ENCODE results near the gene ZNF423.

ZNF423 gene

DNA sequence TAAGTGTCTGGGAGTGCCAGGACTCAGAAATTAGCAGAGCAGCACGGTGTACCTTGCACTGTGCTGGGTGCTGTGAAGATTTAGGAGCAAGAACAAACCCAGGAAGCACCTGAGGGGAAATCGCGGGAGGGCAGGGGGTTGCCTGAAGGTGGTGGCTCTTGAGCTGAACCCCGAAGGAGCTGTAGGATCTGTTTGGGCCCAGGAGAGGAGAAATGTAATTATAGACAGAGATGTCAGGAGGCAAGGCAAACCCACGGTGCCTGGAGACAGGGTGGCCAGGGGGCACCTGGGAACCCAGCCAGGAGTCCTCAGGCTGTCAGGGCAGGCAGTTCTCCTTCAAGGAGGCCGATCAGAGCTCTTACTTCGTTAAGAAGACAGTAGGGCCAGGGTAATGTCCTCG is 373.2 kb downstream of the ZNF423 start:
- DNase-seq: no peak

DNA sequence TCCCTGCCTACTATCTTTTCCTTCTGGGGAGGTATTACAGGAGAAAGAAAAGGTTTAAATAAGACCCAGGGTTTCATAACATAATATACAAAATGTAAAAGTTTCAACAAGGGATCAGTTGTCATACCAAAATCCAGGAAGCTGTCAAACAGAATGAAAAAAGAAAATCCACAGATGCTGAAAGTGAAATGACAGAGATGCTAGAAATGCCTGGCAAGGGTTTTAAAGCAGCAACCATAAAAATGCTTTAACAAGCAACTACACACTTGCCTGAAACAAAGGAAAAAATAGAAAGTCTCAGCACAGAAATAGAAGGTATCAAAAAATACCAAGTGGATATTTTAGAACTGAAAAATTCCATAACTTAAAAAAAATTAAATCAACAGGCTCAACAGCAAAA is 377.3 kb downstream of the ZNF423 start:
- DNase-seq: no peak

DNA sequence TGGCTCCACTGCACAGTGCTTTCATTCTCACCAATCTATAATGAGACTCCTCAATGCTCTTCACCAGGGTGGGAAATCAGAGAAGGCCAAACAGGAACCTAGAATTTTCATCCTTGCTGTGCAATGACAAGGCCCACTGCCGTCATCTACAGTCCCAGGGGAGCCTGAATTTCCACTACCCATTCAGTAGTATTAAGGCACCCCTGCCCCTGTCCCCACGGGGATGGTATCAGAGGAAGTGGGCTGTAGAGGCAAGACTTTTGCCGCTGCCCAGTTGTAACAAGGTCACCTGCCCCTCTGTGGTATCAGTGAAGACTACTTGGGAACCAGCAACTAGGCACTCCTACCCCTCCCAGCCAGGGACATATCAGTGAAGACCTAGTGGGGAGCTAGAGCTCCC is 377.8 kb downstream of the ZNF423 start:
- DNase-seq: no peak

DNA sequence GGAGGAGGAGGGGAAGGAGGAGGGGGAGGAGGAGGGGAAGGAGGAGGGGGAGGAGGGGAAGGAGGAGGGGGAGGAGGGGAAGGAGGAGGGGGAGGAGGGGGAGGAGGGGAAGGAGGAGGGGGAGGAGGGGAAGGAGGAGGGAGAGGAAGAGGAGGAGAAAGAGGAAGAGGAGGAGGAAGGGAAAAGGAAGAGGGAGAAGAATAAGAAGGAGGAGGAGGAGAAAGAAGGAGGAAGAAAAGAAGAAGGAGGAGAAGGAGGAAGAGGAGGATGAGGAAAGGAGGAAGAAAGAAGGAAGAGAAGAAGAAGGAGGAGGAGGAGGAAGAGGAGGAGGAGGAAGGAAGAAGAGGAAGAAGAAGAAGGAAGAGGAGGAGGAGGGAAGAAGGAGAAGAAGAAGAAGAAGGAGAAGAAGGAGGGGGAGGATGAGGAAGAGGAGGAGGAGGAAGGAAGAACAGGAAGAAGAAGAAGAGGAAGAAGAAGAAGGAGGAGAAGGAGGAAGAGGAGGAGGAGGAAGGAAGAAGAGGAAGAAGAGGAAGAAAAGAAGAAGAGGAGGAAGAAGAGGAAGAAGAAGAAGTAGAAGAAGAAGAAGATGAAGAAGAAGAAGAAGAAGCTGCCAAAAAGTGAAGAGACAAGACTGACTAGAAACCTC is 378.5 kb downstream of the ZNF423 start:
- DNase-seq: no peak

DNA sequence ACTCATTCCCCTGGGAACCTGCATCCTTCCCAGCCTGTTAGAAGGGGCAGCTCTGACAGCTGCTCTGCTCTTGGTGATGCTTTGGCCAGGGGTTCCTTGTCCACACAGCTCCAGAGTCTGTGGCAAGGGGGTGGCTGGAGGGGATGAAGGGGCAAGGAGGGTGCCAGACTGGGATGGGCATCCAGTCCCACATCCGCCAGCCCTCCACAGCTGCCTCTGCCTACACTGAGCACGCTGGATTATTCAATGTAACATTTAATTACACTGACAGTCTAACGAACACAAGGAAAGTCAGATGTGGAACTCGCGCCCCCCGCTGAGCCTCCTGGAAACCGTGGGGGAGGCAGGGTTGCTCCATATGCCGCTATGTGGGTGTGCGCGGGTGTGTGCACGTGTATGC is 381.2 kb downstream of the ZNF423 start:
- no peak for DNase-seq

DNA sequence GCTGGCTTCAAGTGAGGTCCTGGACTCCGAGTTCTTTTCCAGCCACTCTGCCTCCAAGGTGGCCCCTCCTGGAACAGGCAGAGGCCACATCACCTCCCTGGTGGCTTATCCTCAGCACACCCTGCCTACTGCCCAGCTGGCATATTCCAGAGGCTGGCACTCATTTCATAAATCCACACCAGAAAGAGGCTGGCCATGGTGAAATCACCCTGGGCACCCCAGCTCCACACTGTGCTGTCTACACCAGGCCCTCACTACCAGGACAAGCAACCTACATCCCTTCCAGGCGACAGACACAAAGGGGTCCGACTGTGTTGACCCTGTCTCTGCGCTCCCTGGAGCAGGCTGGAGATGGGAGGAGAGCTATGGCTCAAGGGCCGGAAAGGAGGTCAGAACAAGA is 382.1 kb downstream of the ZNF423 start:
- no peak for DNase-seq

DNA sequence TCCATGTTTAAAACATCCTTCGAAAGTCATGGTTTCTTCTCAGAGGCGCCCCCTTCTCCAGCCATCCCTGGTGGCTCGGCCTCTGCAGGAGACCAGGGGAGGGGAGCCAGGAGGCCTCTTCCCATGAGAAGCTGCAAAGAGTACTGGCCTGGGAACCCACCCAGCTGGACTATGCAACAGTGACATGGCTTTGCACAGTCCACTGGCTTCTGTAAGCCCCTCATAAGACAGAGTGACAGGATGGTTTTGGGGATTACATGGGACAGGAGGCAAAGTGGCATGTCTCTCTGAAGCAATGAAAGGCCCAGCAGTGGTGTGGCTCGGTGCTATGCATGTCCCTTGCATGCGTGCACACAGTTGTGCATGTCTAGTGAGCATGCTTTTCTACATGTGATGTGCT is 382.8 kb downstream of the ZNF423 start:
- DNase-seq: no peak

DNA sequence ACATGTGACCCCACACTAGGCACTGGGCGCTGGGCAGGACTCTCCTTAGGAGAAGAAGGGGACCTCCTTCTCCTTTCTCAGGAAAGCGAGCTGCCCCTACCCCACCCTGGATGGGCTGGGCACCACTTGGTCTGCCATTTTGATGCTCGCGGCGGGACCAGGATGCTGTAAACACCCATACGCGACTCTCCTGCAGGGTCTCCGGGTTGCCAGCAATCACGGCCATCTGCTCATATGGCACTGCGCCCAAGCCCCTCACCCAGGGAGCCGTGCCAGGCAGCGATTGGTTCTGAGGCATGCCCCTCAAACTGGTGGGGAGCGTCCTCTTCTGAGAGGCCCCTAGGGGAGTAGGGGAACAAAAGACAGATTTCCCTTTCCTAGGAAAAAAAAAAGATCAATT is 383.3 kb downstream of the ZNF423 start:
- DNase-seq: no peak

DNA sequence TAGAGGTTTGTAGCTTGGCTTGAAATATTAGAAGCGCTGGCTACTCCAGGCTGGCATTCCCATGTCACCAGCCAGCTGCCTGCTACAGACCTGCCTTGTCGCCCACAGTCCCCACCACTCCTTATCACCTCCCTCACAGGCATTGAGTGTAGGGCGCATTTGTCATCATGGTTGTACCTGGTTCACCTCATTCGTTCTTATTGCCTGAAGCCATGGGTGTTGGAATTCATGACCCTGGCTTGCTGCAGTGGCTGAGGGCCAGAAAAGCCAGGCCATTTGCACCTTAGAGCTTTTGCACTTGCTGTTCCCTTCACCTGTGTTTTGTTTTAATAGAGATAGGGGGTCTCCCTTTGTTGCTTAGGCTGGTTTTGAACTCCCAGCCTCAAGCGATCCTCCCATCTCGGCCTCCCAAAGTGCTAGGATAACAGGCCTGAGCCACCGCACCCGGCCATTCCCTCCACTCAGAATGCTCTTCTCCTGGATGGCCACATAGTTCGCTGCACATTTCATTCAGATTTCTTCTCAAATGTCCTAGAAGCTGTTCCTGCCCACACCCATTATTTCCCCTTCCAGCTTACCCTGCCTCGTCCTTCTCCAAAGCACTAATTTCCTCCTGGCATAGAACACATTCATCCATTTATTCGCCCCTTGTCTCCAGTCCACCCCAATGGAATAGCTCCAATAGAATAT is 384.7 kb downstream of the ZNF423 start:
- no peak for DNase-seq

DNA sequence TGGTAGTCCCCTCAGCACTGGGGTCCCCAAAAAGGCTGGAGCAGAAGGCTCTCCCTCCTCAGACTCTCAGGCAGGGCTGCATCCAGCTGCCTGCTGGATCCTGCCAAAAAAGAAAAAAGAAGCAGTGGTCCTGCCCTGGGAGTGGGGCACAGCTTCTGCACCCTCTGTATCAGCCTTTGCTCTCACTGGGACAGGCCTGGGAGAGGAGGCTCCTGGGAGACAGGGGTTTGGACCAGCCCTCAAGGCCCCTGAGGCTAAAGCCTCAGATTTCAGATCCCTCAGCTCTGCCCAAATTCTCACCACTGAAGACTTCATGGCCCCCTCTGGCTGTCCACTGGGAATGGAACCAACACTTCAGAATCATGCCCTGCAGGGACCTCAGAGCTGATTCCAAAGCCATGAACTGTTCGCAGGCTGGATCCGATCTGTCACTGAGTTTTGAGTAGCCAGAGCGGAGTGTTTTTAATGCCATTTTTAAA is 385.4 kb downstream of the ZNF423 start:
- DNase-seq: no peak

DNA sequence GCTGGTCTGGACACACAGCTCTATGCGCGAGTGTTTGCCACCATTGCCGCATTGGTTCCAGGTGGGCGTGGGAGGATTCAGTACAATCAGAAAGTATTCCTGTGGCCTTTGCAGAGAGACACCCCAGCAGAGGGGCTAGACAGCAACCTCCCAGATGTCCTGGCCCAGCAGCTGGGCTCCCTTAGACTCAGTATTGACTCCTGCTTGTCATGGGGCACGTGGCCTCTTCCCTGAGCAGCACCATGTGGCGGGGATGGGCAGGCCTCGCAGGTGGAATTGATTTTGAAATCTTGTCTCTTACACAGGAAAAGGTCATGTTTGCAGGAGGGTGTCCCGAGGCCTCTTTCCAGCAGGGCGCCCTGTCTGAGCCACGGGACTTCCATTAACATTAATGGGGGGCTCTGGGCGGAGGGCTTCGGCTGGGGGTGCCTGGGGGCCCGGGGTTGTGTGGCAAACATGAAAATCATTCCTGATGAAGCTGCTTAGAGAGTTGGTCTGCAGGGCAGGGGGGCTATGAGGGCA is 385.9 kb downstream of the ZNF423 start:
- DNase-seq: no peak

DNA sequence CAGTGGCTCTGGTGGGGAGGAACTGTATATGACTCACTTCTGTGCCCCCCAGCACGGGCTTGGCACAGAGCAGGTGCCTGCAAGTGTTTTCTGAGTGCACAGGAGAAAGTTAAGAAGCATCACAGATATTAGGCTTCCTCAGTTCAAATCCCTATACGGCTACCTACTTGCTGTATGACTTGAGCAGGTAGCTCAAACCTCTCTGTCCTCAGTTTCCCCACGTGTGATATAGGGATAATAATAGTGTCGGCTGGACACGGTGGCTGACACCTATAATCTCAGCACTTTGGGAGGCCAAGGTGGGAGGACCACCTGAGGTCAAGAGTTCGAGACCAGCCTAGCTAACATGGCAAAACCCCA is 386.6 kb downstream of the ZNF423 start:
- no peak for DNase-seq

DNA sequence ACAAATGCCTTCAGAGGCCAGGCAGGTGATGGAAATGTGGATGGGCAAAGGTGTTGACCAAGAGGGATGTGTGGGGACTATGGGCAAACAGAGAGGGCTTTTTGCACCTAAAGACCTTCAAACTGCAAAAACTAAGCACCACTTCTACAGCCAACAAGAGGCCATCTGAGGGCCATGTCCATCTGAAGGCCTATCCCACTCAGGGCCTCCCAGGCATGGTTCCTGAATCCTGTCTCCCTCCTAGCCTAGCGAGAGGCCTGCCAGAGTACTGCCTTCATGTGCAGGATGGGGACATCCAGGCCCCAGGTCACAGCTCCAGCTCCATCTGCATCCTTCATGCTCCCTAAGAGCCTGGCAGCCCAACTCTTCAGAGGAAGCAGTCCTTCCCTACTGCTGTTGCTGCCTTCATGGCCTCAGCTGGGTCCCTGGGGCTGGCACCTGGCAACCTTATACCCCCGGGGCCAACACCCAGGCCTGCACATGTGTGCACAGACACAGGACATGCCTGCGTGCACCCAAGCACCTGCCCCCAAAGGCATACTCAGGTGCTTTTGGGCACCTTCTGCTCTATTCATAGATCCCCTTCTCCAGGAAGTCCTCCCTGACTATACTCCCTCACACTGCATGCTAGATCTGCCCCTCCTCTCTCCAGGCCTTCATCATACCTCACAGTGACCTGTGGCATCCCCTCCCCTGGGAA is 387.2 kb downstream of the ZNF423 start:
- DNase-seq: no peak

DNA sequence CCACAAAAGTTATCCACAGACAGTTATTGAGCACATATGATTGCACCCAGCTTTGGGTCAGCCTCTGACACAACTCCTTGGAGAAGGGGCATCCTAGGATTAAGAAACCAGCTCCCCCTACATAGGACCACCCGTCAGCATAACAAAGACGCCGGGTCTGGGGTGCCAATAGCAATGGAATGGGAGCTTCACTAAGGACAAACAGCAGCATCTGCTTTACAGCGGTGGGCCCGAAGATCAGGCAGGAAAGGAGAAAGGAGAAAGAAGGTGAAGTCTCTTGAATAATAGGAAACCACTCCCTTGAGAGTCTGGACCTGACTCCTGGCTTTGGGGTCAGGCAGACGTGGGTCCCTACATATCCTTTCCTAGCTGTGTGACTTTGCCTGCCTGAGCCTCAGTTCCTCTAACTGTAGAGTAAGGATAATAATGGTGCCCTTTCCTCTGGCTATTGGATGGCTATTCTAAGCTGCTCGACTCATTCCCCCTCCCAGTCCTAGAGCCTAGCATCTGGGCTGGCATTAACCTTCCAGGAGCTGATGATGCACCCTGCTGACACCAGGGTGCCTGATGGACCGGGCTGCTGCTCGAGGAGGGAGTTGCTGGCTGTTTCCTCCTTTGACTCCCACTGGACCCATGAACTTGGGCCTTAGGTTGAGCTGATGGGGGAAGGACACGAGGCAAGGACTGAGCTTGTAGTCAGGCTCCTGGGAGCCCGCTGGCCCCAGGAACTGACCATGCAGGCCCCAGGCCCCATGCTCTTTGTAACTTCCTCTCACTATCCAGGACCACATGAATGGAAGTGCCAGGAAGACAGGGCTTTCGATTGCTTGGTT is 388.2 kb downstream of the ZNF423 start:
- DNase-seq: no peak

DNA sequence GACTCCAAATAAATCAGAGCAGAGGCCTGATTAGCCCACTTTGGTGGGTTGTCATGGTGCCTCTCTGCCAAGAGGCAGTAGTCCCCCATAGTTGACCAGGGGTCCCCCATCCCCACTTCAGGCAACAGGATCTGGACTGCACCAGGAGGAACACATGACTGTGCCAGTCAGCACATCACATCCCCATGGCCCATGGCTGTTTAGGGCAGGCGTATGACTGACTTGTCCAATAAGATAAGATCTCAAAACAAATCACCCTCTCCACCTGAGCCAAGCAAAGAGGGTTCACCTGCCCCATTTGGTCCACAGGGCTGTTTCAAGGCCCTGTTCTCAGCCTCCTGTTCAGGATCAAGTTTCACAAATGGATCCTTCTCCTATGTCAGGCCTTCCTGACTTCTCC is 389.0 kb downstream of the ZNF423 start:
- DNase-seq: no peak

DNA sequence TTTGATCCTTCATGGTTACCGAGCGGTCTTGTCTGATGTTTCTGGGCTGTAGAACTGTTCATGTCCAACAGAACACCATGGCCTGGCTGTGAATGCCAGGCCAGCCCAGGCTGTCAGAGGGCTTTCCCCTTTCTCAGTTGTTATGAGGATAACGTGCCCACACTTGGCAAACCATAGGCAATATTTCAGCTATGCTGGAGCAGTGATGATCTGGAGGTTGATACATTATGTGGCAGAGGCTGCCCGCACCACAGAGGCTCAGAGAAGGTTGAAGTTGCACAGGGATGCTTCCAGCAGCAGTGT is 389.4 kb downstream of the ZNF423 start:
- no peak for DNase-seq

DNA sequence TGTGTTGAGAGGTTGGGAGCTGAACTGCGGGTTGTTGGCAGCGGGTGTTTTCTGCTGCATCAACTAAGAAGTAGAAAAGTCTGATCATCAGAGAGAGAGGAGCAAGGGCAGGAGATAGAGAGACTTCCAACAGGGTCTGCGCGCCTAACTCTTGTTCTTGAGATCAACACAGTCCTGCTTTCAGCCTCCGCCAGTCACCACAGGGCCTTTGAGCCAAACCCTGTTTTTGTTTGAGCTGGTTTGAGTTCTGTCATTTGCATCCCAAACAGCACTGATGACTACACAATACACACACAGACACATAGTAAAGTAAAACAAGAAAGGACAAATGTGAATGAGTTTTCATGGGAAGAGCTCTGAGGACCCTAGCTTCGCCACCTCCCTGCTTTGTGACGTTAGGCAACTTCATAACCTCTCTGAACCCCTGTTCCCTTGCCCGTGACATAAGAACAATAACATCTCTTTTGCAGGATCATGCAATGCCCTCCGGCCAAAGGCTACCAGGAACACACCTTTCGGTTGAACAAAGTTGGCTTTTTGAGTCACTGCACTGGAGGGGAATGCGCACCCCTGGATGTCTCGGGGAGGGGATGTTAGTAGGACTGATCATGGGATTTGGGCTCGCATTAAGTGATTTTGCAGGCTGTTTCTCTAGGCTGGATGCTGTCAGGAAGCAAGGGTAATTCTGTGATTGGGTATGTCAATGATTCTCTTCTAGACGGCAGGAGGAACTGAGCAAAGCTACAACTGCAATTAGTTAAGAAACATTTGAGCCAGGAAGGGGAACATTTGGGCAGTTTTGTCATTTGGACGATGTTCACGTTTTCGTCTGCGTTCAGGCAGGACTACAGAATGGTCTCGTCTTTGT is 390.0 kb downstream of the ZNF423 start:
- no peak for DNase-seq

DNA sequence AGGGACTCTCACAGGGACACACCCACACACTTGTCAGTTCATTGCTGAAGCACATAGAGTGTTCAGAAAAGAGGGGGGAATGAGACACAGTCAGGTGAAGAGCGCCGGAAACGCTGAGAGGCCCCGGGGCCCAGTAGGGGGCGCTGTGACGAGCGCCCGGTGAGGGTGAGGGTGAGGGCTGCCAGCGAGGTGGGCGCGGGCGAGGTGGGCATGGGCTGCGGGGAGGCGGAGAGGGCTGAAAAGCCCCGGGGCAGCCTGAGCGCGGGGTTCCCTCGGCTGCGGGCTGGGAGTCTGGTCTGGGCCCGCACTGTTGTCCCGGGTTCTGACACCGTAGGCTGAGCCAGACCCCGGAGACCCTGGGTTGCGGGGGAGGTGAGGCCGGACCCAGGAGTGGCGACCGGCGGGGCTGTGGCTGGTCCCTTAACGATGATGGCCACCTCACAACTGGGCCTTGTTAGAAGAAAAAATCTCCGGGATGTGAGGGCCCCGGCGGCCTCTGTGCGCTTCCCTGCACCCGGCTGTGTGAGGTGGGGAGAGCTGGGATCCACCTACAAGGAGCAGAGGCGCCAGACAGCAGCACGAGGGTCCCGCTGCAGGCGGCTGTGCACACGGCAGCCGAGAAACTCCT is 390.9 kb downstream of the ZNF423 start:
- DNase-seq: no peak

DNA sequence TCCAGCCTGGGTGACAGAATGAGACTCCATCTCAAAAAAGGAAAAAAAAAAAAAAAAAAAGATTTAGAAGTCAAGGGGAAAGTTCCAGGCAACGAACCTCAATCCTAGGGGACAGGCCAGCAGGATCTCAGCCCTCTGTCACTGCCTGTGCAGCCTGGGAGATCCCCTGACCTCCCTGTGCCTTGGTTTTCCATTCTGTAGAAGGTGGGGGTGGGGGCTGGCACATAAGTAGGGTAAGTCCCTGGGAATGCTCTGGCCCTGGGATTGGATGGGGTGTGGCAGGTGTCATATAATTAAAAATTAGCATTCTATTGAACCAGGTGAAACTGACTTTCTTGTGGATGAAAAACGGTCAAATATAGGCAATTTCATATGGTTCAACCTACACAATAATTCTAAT is 391.8 kb downstream of the ZNF423 start:
- DNase-seq: no peak

DNA sequence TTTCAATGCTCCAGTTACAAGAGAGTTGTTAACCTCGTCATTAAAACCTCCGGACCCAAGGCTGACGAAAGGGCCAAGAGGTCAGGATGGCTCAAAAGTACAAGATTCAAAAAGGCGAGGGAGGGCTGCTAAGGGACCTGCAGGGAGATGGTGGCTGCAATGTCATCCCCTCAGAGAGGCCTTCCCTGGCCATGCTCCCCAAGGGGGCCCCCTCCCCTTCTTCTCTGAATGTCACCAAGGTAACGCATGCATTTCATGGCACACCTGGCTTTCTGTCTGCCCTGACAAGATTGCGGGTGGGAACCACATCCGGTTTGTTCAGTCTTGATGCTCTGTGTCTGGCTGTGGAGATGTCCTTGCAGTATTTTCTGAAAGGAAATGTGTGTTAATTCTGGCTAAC is 392.4 kb downstream of the ZNF423 start:
- no peak for DNase-seq

DNA sequence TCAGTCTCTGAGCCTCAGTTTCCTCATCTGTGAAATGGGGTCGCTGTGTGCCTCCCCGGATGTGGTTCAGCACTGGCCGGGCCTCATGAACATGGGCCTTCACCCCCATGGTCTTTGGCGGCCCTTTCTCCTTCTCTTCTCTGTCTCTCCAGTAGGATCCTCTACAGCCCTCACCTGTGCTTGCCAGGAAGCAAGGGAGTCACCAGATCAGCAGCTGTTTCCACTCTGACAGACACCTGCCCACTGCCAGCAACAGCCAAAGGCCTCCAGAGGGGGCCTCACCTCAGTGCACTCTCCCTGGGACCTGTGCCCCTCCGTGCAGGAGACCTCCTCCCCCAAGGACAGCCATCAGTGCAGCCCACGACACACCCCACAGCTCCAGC is 392.9 kb downstream of the ZNF423 start:
- DNase-seq: no peak
